ENCODE measurements around the gene KCNT1. TPM values are rescaled to one million over a fixed set of nuclear protein-coding genes. Genes with fewer than 3 reads are reported as not detected.

The KCNT1 gene
- total RNA-seq, 2 experiments from 2014 or later = 0.11 to 0.22 TPM

GRCh38 chr9:135705376-135705775, 3.4 kb downstream of the KCNT1 start:
- H3K4me3 ChIP-seq (ENCODE audit: low read length) = no peak overlapping the region
- H3K36me3 ChIP-seq (ENCODE audit: insufficient read depth, low read length) = no peaks in the 10 kb centered on the region
- ChIA-PET CTCF (no interaction called here), POLR2A (no interaction called here)
- Mint-ChIP-seq H3K36me3 (ENCODE audit: low read depth) (no peaks in the 10 kb centered on the region), H3K9me3 (no peaks in the 10 kb centered on the region), H3K4me1 (ENCODE audit: low read depth) (no peaks in the 10 kb centered on the region), H3K27ac (no peak overlapping the region), H3K27me3 (peaks cover 12% of the 10 kb centered on the region), H3K4me3 (no peak overlapping the region)
- TF ChIP-seq, protein P1, sequence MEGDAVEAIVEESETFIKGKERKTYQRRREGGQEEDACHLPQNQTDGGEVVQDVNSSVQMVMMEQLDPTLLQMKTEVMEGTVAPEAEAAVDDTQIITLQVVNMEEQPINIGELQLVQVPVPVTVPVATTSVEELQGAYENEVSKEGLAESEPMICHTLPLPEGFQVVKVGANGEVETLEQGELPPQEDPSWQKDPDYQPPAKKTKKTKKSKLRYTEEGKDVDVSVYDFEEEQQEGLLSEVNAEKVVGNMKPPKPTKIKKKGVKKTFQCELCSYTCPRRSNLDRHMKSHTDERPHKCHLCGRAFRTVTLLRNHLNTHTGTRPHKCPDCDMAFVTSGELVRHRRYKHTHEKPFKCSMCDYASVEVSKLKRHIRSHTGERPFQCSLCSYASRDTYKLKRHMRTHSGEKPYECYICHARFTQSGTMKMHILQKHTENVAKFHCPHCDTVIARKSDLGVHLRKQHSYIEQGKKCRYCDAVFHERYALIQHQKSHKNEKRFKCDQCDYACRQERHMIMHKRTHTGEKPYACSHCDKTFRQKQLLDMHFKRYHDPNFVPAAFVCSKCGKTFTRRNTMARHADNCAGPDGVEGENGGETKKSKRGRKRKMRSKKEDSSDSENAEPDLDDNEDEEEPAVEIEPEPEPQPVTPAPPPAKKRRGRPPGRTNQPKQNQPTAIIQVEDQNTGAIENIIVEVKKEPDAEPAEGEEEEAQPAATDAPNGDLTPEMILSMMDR (IDR thresholded peaks at IDR 0.05) = no peak
- peaks cover 0 to 20% of the 10 kb centered on the region in 2 experiments for H3K9me3 ChIP-seq (ENCODE audit: control insufficient read depth in 1 of 2, insufficient read depth in 1 of 2, low read length in 2 of 2)
- DNase-seq = no peak
- peaks cover 14% of the 10 kb centered on the region for H3K4me1 ChIP-seq (ENCODE audit: insufficient read depth, low read length)
- no peak overlapping the region for H3K27ac ChIP-seq (ENCODE audit: low read depth in 1 of 2, low read length in 2 of 2)
- intact Hi-C loops (cut with DNase I, micrococcal nuclease) = no loop called here
- peaks cover 14 to 22% of the 10 kb centered on the region in 2 experiments for H3K27me3 ChIP-seq (ENCODE audit: control insufficient read depth in 1 of 2, insufficient read depth in 2 of 2, low read length in 2 of 2)
- ATAC-seq (ENCODE audit: poor library complexity) = no peak

GRCh38 chr9:135706288-135706687, 4.3 kb downstream of the KCNT1 start:
- H3K4me1 Mint-ChIP-seq (ENCODE audit: low read depth) = no peaks in the 10 kb centered on the region
- CTCF ChIA-PET = no interaction called here
- H3K36me3 Mint-ChIP-seq (ENCODE audit: low read depth) = no peaks in the 10 kb centered on the region

GRCh38 chr9:135707252-135708138, 5.5 kb downstream of the KCNT1 start:
- no peaks in the 10 kb centered on the region for H3K4me1 ChIP-seq (ENCODE audit: insufficient read depth, low read length)
- DNase-seq (no peak), ATAC-seq (ENCODE audit: poor library complexity) (no peak)
- intact Hi-C loops (cut with DNase I, micrococcal nuclease) = no loop called here
- no peak overlapping the region for H3K4me3 Mint-ChIP-seq
- no peak overlapping the region for H3K4me3 ChIP-seq (ENCODE audit: low read length)
- H3K9me3 ChIP-seq (ENCODE audit: control insufficient read depth in 1 of 2, insufficient read depth in 1 of 2, low read length in 2 of 2) = peaks cover 0 to 20% of the 10 kb centered on the region in 2 experiments
- H3K27me3 Mint-ChIP-seq = peaks cover 16% of the 10 kb centered on the region
- POLR2A ChIA-PET = no interaction called here
- H3K27me3 ChIP-seq (ENCODE audit: control insufficient read depth in 1 of 2, insufficient read depth in 2 of 2, low read length in 2 of 2) = peaks cover 13 to 22% of the 10 kb centered on the region in 2 experiments
- H3K27ac Mint-ChIP-seq = no peak overlapping the region
- no peaks in the 10 kb centered on the region for H3K9me3 Mint-ChIP-seq
- no peak overlapping the region for H3K27ac ChIP-seq (ENCODE audit: low read depth in 1 of 2, low read length in 2 of 2)
- no peaks in the 10 kb centered on the region for H3K36me3 ChIP-seq (ENCODE audit: insufficient read depth, low read length)
- H3K36me3 Mint-ChIP-seq (ENCODE audit: low read depth) = no peaks in the 10 kb centered on the region
- TF ChIP-seq, protein P1 (IDR thresholded peaks at IDR 0.05) = no peak
- CTCF ChIA-PET = no interaction called here
- no peaks in the 10 kb centered on the region for H3K4me1 Mint-ChIP-seq (ENCODE audit: low read depth)

More at GRCh38 chr9:135706288-135706687, 4.3 kb downstream of the KCNT1 start:
- no peaks in the 10 kb centered on the region for H3K9me3 Mint-ChIP-seq
- peaks cover 11% of the 10 kb centered on the region for H3K4me1 ChIP-seq (ENCODE audit: insufficient read depth, low read length)
- no peak overlapping the region for H3K27ac ChIP-seq (ENCODE audit: low read depth in 1 of 2, low read length in 2 of 2)
- peaks cover 12% of the 10 kb centered on the region for H3K27me3 Mint-ChIP-seq
- no peak overlapping the region for H3K27ac Mint-ChIP-seq
- TF ChIP-seq, protein P1 (IDR thresholded peaks at IDR 0.05) = no peak
- peaks cover 0 to 20% of the 10 kb centered on the region in 2 experiments for H3K9me3 ChIP-seq (ENCODE audit: control insufficient read depth in 1 of 2, insufficient read depth in 1 of 2, low read length in 2 of 2)
- no peak overlapping the region for H3K4me3 ChIP-seq (ENCODE audit: low read length)
- H3K27me3 ChIP-seq (ENCODE audit: control insufficient read depth in 1 of 2, insufficient read depth in 2 of 2, low read length in 2 of 2) = peaks cover 14 to 22% of the 10 kb centered on the region in 2 experiments
- no peak for DNase-seq
- H3K4me3 Mint-ChIP-seq = no peak overlapping the region
- intact Hi-C loops (cut with DNase I, micrococcal nuclease) = no loop called here
- no peaks in the 10 kb centered on the region for H3K36me3 ChIP-seq (ENCODE audit: insufficient read depth, low read length)
- POLR2A ChIA-PET = no interaction called here
- ATAC-seq (ENCODE audit: poor library complexity) = no peak

All from CD4-positive, alpha-beta T cell (primary cell).